Uterus (tissue), 4 donors: Measurements from ENCODE around the gene SLC9C2. TPM values are rescaled to one million over a fixed set of nuclear protein-coding genes. Genes with fewer than 3 reads are reported as not detected.
"Not testable (repeated sequence)": the region's sequence is repeated elsewhere in the genome, so short reads cannot be mapped to it uniquely, and the experiment has no call there.

Source experiments
- DNase-seq, 2 donors: peaks; one replicate each; pipeline ENCODE4 v3.0.0-alpha.2; 2019 to 2020
- H3K27ac ChIP-seq, 2 donors: fragments of 200-600 bp; sonication (generic); 1 replicate in 1 of 2; 2 replicates in 1 of 2; pipeline ENCODE4 v1.5.1; 2016 to 2018
- H3K27me3 ChIP-seq, 2 donors: fragments of 200-600 bp; sonication (generic); one replicate each; pipeline ENCODE4 v1.5.1; 2018 to 2019; ENCODE audit warnings: control low read depth in 1 of 2
- H3K36me3 ChIP-seq, 2 donors: fragments of 200-600 bp; sonication (generic); one replicate each; pipeline ENCODE4 v1.5.1; 2019; ENCODE audit warnings: control low read depth in 1 of 2
- H3K4me1 ChIP-seq, 2 donors: fragments of 200-600 bp; sonication (generic); one replicate each; pipeline ENCODE4 v1.5.1; 2018 to 2019; ENCODE audit warnings: control low read depth in 1 of 2
- H3K4me3 ChIP-seq, 2 donors: fragments of 200-600 bp; sonication (generic); 1 replicate in 1 of 2; 2 replicates in 1 of 2; pipeline ENCODE4 v1.5.1; 2018 to 2019; ENCODE audit warnings: mild to moderate bottlenecking in 1 of 2
- H3K9me3 ChIP-seq, 2 donors: fragments of 200-600 bp; sonication (generic); one replicate each; pipeline ENCODE4 v1.5.1; 2019; ENCODE audit warnings: control low read depth in 1 of 2
- POLR2A ChIP-seq, 2 donors: fragments of 450-650 bp; IDR thresholded peaks; one replicate each; pipeline ENCODE4 v1.6.1; 2016; ENCODE audit warnings: antibody characterized with exemption in 2 of 2, mild to moderate bottlenecking in 1 of 2, moderate library complexity in 1 of 2
- intact Hi-C: fragments of 100-400 bp; cut with DNase I; formaldehyde crosslinking; loops from one replicate; pipeline ENCODE4 v1.15.1; 2023; ENCODE audit warnings: low total_unique reads
- total RNA-seq, 4 donors: library from RNA; depleted of rRNA in 3 of 4; stranded (reverse); fragments of >200 nt in 3 of 4; gene quantifications; one replicate each; pipeline versions ENCODE4 v1.1.0 to v1.2.4, GENCODE V29; 2014 to 2023
- TF ChIP-seq, protein P1 (sequence below), 4 experiments: fragments of 200-600 bp in 2 of 4; fragments of 450-650 bp in 2 of 4; sonication (generic) in 2 of 4; IDR thresholded peaks; one replicate each; pipeline ENCODE4 v1.5.1; 2016 to 2019; ENCODE audit warnings: antibody characterized with exemption in 4 of 4, mild to moderate bottlenecking in 2 of 4, moderate library complexity in 1 of 4
- donor health status: DM: yes; HTN: yes; CAD: no.

SLC9C2 gene
- total RNA-seq, 4 donors from 2014 or later: 0.83 TPM; not detected in 3

DNA sequence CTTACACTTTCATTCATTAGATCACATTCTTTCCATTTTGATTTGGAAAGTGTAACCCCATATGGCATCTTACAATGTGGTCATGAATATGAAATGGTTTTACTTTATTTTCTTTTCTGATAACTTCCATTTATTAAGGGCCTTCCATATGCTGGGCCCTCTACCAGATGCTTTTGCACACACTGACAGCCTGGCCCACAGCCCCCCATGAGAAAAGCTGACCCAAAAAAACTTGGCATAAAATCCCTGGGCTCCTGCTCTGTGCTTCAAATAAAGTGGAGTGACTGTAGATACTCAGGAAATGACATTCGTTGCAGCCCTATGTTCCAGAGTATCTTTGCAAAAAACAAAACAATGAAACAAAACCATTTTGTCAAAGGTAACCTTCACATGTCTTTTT, 76.9 kb downstream of the SLC9C2 start:
- Histone ChIP-seq H3K27ac (no peak overlapping the region), H3K4me1 (no peaks in the 10 kb centered on the region), H3K9me3 (no peaks in the 10 kb centered on the region), H3K27me3 (no peaks in the 10 kb centered on the region), H3K36me3 (no peaks in the 10 kb centered on the region), H3K4me3 (no peak overlapping the region)
- DNase-seq: no peak
- intact Hi-C loops: no loop called here
- TF ChIP-seq, protein P1, sequence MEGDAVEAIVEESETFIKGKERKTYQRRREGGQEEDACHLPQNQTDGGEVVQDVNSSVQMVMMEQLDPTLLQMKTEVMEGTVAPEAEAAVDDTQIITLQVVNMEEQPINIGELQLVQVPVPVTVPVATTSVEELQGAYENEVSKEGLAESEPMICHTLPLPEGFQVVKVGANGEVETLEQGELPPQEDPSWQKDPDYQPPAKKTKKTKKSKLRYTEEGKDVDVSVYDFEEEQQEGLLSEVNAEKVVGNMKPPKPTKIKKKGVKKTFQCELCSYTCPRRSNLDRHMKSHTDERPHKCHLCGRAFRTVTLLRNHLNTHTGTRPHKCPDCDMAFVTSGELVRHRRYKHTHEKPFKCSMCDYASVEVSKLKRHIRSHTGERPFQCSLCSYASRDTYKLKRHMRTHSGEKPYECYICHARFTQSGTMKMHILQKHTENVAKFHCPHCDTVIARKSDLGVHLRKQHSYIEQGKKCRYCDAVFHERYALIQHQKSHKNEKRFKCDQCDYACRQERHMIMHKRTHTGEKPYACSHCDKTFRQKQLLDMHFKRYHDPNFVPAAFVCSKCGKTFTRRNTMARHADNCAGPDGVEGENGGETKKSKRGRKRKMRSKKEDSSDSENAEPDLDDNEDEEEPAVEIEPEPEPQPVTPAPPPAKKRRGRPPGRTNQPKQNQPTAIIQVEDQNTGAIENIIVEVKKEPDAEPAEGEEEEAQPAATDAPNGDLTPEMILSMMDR (IDR thresholded peaks at IDR 0.05): no peak
- TF ChIP-seq POLR2A (IDR thresholded peaks at IDR 0.05): no peak

DNA sequence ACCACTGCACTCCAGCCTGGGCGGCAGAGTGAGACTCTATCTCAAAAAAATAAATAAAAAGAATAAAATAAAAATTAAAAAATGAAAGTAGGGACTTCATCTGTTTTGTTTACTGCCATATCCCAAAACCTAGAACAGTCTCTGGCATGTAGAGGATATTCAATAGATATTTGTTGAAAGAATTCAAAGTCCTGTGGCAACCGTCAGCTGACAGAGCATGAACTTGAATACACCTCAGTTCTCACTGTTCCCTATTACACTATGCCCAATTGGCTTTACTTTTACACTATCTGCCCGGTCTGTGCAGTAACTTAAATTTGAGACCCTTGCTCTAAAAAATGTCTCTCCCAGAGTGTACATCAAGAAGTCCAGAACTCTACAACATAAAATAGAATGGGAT, 79.5 kb downstream of the SLC9C2 start:
- no peak for DNase-seq
- Histone ChIP-seq H3K27ac (no peak overlapping the region), H3K27me3 (no peaks in the 10 kb centered on the region), H3K9me3 (no peaks in the 10 kb centered on the region), H3K36me3 (no peaks in the 10 kb centered on the region), H3K4me1 (no peaks in the 10 kb centered on the region), H3K4me3 (no peak overlapping the region)
- TF ChIP-seq, protein P1 (IDR thresholded peaks at IDR 0.05): no peak
- no peak for TF ChIP-seq POLR2A (IDR thresholded peaks at IDR 0.05)
- intact Hi-C loops: no loop called here

DNA sequence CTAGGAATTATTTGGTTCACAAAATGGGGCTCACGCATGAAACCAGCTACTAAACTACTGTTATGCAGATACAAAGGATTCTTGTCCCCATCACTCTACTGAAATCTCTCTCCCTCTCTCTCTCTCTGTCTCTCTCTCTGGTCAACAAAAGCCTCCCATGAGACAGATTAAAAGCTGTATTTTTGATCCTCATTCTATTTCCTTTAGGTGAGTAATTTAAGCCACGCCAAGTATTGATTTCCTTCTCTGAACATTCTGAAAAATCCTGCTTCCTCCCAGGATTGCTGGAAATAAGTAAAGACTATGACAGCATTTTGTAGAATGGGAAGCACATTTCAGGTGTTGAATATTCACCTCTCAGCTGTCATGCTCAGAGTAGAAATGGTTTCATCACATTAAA, 82.1 kb downstream of the SLC9C2 start:
- Histone ChIP-seq H3K27ac (no peak overlapping the region), H3K36me3 (no peaks in the 10 kb centered on the region), H3K27me3 (no peaks in the 10 kb centered on the region), H3K4me1 (no peaks in the 10 kb centered on the region), H3K9me3 (no peaks in the 10 kb centered on the region), H3K4me3 (no peak overlapping the region)
- no peak for DNase-seq
- TF ChIP-seq, protein P1 (IDR thresholded peaks at IDR 0.05): no peak
- TF ChIP-seq POLR2A (IDR thresholded peaks at IDR 0.05): no peak
- intact Hi-C loops: no loop called here

DNA sequence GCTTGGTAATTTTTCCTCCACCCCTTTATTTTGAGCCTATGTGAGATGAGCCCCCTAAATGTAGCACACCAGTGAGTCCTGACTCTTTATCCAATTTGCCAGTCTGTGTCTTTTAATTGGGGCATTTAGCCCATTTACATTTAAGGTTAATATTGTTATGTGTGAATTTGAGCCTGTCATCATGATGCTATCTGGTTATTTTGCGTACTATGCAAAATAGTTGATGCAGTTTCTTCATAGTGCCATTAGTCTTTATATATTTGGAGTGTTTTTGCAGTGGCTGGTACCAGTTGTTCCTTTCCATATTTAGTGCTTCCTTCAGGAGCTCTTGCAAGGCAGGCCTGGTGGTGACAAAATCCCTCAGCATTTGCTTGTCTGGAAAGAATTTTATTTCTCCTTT, 88.4 kb downstream of the SLC9C2 start:
- H3K9me3 ChIP-seq, H3K27me3 ChIP-seq, H3K4me3 ChIP-seq, H3K4me1 ChIP-seq, DNase-seq, intact Hi-C loops, H3K27ac ChIP-seq, H3K36me3 ChIP-seq: not testable (repeated sequence)

DNA sequence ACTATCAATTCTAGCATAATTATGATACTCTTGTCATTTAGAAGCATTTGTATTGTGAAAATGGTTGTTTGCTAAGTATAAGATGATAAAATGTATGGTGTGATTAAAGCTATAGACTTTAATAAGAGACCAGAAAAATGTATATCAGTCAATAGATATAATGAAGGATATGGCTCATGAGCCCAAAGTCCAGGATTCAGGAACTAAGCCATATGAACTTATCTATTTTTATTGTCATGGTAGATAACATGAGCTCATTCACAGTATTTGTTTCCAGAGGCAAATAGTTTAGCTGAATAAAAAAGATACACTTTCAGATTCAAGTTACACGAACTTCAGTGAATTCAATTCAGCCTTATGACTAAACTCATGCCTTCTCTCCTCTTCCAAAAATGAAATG, 93.1 kb downstream of the SLC9C2 start:
- no peaks in the 10 kb centered on the region for H3K9me3 ChIP-seq
- H3K27ac ChIP-seq: no peak overlapping the region
- H3K27me3 ChIP-seq: no peaks in the 10 kb centered on the region
- no peak overlapping the region for H3K4me3 ChIP-seq
- TF ChIP-seq, protein P1 (IDR thresholded peaks at IDR 0.05): no peak
- TF ChIP-seq POLR2A (IDR thresholded peaks at IDR 0.05): no peak
- DNase-seq: no peak
- no peaks in the 10 kb centered on the region for H3K36me3 ChIP-seq
- H3K4me1 ChIP-seq: no peaks in the 10 kb centered on the region
- intact Hi-C loops: no loop called here

DNA sequence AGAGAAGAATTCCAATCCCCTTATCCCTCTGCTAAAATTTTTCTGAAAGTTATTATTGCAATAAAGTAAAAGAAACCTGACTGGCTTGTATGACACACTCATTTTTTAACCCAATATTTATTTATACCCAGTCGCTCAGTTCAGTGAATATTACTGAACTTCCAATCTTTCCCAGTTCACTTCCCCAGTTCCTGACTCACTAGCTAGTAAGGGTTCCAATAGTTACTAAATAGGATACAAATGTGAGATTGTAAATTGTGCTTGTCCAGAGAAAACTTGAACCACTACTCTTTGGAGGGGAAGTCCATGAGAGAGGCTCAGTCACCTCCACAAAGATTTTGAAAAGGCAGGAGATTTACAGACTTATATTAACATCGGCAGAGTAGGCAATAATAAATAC, 94.3 kb downstream of the SLC9C2 start:
- DNase-seq: no peak
- no peak overlapping the region for H3K27ac ChIP-seq
- TF ChIP-seq, protein P1 (IDR thresholded peaks at IDR 0.05): no peak
- no peak for TF ChIP-seq POLR2A (IDR thresholded peaks at IDR 0.05)

More for the DNA sequence above, 94.3 kb downstream of the SLC9C2 start:
- H3K4me3 ChIP-seq: no peak overlapping the region
- intact Hi-C loops: no loop called here
- no peaks in the 10 kb centered on the region for H3K9me3 ChIP-seq
- no peaks in the 10 kb centered on the region for H3K4me1 ChIP-seq
- H3K27me3 ChIP-seq: no peaks in the 10 kb centered on the region
- no peaks in the 10 kb centered on the region for H3K36me3 ChIP-seq
